Measurements from ENCODE around the gene TRIML1. TPM values are rescaled to one million over a fixed set of nuclear protein-coding genes. Genes with fewer than 3 reads are reported as not detected.

The TRIML1 gene
- total and polyA plus RNA-seq, 9 of the 15 experiments (the other 6 are each of a cell fraction or from before 2014, with no cell fraction given): 0.10 TPM; not detected in 8

DNA sequence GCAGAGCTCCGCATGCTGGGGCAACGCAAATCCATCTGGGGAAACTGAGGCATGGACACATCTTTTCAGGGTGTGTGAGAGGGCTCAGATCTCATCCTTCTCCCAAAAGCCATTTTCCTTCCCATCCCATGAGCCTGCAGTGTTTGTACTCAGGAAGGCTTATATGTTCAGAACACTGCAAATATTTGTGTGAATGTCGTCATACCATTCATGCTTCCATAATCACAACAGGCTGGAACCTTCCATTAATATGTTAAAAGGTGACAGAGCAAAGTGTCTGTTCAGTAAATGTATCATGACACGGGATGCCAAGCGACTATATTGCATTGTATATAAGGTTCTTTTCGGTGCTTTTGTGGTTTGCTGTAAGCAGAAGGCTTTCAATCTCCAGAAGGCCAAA lies 8.5 kb downstream of the TRIML1 start (continued):
- no peak for TF ChIP-seq YY1 (IDR thresholded peaks at IDR 0.05; ENCODE audit: borderline replicate concordance in 1 of 3, control insufficient read depth in 1 of 3, extremely low read depth in 1 of 3, insufficient read depth in 3 of 3, insufficient read length in 1 of 3, insufficient replicate concordance in 2 of 3, low read depth in 1 of 3, low read length in 2 of 3)
- no peak for TF ChIP-seq ZKSCAN3 (CRISPR knock-in tag; IDR thresholded peaks at IDR 0.05)
- TF ChIP-seq ZBTB9 (CRISPR knock-in tag; IDR thresholded peaks at IDR 0.05): no peak
- no peak for TF ChIP-seq FOXK1 (CRISPR knock-in tag; IDR thresholded peaks at IDR 0.05; ENCODE audit: borderline replicate concordance)
- TF ChIP-seq SNIP1 (IDR thresholded peaks at IDR 0.05; ENCODE audit: low read depth): no peak
- TF ChIP-seq E2F3 (CRISPR knock-in tag; IDR thresholded peaks at IDR 0.05): no peak
- TF ChIP-seq TBP (optimal IDR thresholded peaks at IDR 0.05; ENCODE audit: low read depth, low read length): no peak
- TF ChIP-seq CEBPG (CRISPR knock-in tag; IDR thresholded peaks at IDR 0.05): no peak
- TF ChIP-seq CEBPG (tag; conservative IDR thresholded peaks at IDR 0.05 in 1 of 2, IDR thresholded peaks at IDR 0.05 in 1 of 2): no peak

DNA sequence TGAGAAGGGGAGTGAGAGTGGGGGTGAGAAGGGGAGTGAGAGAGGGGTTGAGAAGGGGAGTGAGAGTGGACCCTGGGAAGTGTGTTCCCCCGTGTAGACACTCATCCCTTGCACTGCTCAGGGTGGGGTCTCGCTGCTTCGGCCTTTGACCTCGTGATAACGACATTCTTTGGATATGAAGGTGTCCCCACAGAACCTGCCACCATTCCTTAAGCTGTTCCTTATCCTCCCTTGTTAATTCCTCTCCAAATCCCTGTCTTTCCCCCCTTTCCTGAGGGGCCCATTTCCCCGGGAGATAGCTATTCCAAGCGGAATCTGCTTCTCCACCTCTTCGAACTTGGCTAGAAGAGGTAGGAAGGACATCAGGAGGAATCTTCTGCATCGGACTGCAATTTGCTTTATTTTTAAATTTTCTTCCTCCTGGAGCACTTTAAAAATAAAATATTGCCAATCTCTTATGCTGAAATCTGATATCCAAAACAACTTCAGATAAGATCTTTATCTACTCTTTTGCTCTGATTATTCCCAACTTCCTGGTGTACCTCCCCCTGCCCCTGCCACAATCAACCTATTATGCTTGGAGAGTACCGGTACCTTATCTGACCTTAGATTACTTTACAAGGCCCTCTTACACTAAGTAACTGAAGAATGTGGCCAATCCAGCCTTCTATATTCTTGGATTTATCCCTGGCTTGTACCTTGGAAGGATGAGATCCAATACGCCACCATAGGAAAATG lies 15.6 kb downstream of the TRIML1 start:
- no peak overlapping the region for H2AFZ ChIP-seq (ENCODE audit: low read depth, low read length)
- TF ChIP-seq EWSR1 (IDR thresholded peaks at IDR 0.05; ENCODE audit: borderline replicate concordance, low read depth, partially characterized antibody) (no peak), RB1 (IDR thresholded peaks at IDR 0.05; ENCODE audit: low read depth) (no peak), ZNF384 (IDR thresholded peaks at IDR 0.05; ENCODE audit: low read depth, low read length) (no peak), ZFP30 (CRISPR knock-in tag; IDR thresholded peaks at IDR 0.05; ENCODE audit: borderline replicate concordance) (no peak), EP300 (IDR thresholded peaks at IDR 0.05; ENCODE audit: low read length) (no peak), CREM (IDR thresholded peaks at IDR 0.05; ENCODE audit: low read depth) (no peak), PRDM10 (IDR thresholded peaks at IDR 0.05; ENCODE audit: partially characterized antibody) (no peak), RBFOX2 (IDR thresholded peaks at IDR 0.05; ENCODE audit: low read depth, low read length) (no peak)

More for the DNA sequence above, 15.6 kb downstream of the TRIML1 start:
- no peaks in the 10 kb centered on the region for H3K9me3 ChIP-seq (replicated peaks; ENCODE audit: control insufficient read depth, insufficient read depth, low read depth, low read length)
- H3K27me3 ChIP-seq (ENCODE audit: control insufficient read depth in 2 of 2, insufficient read depth in 2 of 2, low read length in 2 of 2): no peaks in the 10 kb centered on the region
- H3K9me1 ChIP-seq (ENCODE audit: control insufficient read depth, insufficient read depth, low read length): no peaks in the 10 kb centered on the region
- ChIA-PET CTCF (ENCODE audit: low intra/inter-chr PET ratio) (no interaction called here), POLR2A (no interaction called here)
- ATAC-seq: no peak
- BruUV-seq (replicated peaks): no TSS peak
- in situ Hi-C loops (cut with MboI): no loop called here
- no peaks in the 10 kb centered on the region for H3K36me3 ChIP-seq (ENCODE audit: control insufficient read depth, insufficient read depth, low read length)
- no peak overlapping the region for H3K4me2 ChIP-seq (ENCODE audit: insufficient read depth, low read length)
- no peak overlapping the region for H3K4me3 ChIP-seq
- DNase-seq (ENCODE audit: extremely low read depth in 1 of 4, low spot score in 3 of 4): no peak
- H3K4me1 ChIP-seq (replicated peaks in 1 of 2; ENCODE audit: control insufficient read depth in 2 of 2, insufficient read depth in 2 of 2, low read length in 2 of 2): no peaks in the 10 kb centered on the region
- no peaks in the 10 kb centered on the region for H3K79me2 ChIP-seq (ENCODE audit: control insufficient read depth, insufficient read depth, low read length)
- no peak for FAIRE-seq
- H3K9ac ChIP-seq (ENCODE audit: insufficient read depth in 1 of 2, low read depth in 2 of 2, low read length in 2 of 2): no peak overlapping the region
- 5% methylated on average over 9 of the region's 11 CpGs for WGBS (ENCODE audit: insufficient coverage, low coverage, missing lambda C conversion rate)
- no peaks in the 10 kb centered on the region for H4K20me1 ChIP-seq (replicated peaks; ENCODE audit: control insufficient read depth, insufficient read depth, low read length)
- intact Hi-C loops (cut with micrococcal nuclease): no loop called here
- H3K27ac ChIP-seq (ENCODE audit: extremely low read depth, low read depth, low read length): no peak overlapping the region
